ENCODE results near the gene STAMBP.

The STAMBP gene

DNA sequence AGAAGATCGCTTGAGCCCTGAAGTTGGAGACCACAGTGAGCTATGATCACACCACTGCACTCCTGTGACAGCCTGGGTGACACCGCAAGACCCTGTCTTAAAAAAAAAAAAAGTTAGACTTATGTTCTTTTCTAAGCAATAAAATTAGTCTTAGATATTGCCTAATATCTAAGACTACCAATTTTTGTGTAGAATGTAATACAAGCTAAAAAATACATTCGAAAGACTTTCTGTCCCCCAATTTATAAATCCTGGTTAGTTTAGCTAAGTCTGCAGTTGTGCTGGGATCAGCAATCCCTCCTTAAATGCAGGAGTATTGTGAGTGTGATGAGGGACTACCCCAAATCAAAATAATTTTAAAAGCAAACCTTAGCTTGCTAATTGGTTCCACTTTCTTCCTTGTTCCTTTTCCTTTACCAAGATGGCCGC is 358 bp upstream of the STAMBP start:
- Histone ChIP-seq H3K4me3 (ENCODE audit: insufficient read depth, low read length, poor library complexity, severe bottlenecking) (peak overlapping the region; percentile 81), H3K9ac (ENCODE audit: low read length) (peak overlapping the region; percentile 82), H4K20me1 (ENCODE audit: low read depth, low read length) (no peaks in the 10 kb centered on the region), H3K36me3 (ENCODE audit: low read length) (peaks cover 22% of the 10 kb centered on the region), H3K9me2 (replicated peaks; ENCODE audit: insufficient read depth, low read length) (no peaks in the 10 kb centered on the region), H2AFZ (ENCODE audit: low read depth, low read length, severe bottlenecking) (peak overlapping the region; percentile 58), H3K27ac (ENCODE audit: low read depth, low read length) (peak overlapping the region; percentile 59), H3K27me3 (ENCODE audit: low read length) (no peaks in the 10 kb centered on the region), H3F3A (ENCODE audit: insufficient read depth) (peaks cover 28% of the 10 kb centered on the region; the same call in 1 of the 2 replicates), H3K79me2 (ENCODE audit: insufficient read depth, low read length) (peaks cover 24% of the 10 kb centered on the region), H3K9me3 (ENCODE audit: insufficient read depth, low read length) (no peaks in the 10 kb centered on the region), H3K4me2 (ENCODE audit: low read depth, low read length, poor library complexity, severe bottlenecking) (peak overlapping the region; percentile 97)
- TF ChIP-seq, protein P1, sequence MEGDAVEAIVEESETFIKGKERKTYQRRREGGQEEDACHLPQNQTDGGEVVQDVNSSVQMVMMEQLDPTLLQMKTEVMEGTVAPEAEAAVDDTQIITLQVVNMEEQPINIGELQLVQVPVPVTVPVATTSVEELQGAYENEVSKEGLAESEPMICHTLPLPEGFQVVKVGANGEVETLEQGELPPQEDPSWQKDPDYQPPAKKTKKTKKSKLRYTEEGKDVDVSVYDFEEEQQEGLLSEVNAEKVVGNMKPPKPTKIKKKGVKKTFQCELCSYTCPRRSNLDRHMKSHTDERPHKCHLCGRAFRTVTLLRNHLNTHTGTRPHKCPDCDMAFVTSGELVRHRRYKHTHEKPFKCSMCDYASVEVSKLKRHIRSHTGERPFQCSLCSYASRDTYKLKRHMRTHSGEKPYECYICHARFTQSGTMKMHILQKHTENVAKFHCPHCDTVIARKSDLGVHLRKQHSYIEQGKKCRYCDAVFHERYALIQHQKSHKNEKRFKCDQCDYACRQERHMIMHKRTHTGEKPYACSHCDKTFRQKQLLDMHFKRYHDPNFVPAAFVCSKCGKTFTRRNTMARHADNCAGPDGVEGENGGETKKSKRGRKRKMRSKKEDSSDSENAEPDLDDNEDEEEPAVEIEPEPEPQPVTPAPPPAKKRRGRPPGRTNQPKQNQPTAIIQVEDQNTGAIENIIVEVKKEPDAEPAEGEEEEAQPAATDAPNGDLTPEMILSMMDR (IDR thresholded peaks at IDR 0.05; ENCODE audit: insufficient read depth, low read length, poor library complexity, severe bottlenecking), result no peak

DNA sequence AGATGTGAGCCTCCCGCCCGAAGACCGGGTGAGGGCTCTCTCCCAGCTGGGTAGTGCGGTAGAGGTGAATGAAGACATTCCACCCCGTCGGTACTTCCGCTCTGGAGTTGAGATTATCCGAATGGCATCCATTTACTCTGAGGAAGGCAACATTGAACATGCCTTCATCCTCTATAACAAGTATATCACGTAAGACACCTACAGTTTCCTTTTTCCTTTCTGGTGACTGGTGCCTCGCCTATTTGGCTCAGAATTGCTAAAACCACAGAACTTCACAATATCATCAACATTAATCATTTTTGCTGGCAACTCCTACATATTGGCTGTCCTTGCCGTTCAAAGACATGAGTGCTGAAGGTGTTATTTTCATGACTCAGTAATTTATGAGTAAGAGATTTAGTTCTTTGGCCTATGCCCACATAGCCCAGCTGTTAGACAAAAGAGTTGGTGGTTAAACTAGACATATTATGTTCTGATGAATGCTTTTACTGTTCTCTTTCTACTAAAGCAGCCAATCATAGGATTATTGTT is 2.2 kb downstream of the STAMBP start:
- no peak overlapping the region for H3K4me2 ChIP-seq (ENCODE audit: low read depth, low read length, poor library complexity, severe bottlenecking)

DNA sequence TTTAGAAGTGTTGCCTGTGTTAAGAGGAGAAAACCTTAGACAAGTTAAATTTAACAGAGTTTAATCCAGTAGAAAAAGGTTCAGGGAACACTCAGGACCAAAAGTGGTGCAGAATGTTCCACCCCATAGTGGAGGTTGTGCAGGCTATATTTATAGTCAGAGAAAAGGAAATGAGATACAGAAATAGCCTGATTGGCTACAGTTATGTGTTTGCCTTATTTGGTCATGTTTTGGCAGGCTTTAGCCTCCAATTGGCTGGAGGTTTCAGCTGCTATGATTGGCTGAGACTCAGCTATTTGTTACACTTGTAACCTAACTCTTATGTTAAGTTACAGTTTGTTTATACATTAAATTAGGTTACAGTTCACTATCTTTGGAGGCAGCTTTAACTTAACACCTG is 4.2 kb downstream of the STAMBP start:
- Histone ChIP-seq H3K36me3 (ENCODE audit: low read length) (peaks cover 25% of the 10 kb centered on the region), H3K9me3 (ENCODE audit: insufficient read depth, low read length) (no peaks in the 10 kb centered on the region), H3K27me3 (ENCODE audit: low read length) (no peaks in the 10 kb centered on the region), H3K79me2 (ENCODE audit: insufficient read depth, low read length) (peaks cover 28% of the 10 kb centered on the region), H3K9me2 (replicated peaks; ENCODE audit: insufficient read depth, low read length) (no peaks in the 10 kb centered on the region), H3K4me3 (ENCODE audit: insufficient read depth, low read length, poor library complexity, severe bottlenecking) (no peak overlapping the region), H3F3A (ENCODE audit: insufficient read depth) (peaks cover 26% of the 10 kb centered on the region), H2AFZ (ENCODE audit: low read depth, low read length, severe bottlenecking) (no peak overlapping the region), H3K27ac (ENCODE audit: low read depth, low read length) (peak overlapping the region; percentile 23; the same call in 1 of the 2 replicates), H3K4me2 (ENCODE audit: low read depth, low read length, poor library complexity, severe bottlenecking) (no peak overlapping the region), H3K9ac (ENCODE audit: low read length) (no peak overlapping the region), H4K20me1 (ENCODE audit: low read depth, low read length) (no peaks in the 10 kb centered on the region)
- TF ChIP-seq, protein P1 (IDR thresholded peaks at IDR 0.05; ENCODE audit: insufficient read depth, low read length, poor library complexity, severe bottlenecking), result no peak
- TF ChIP-seq EZH2phosphoT487 (conservative IDR thresholded peaks at IDR 0.05; ENCODE audit: low read length), result no peak

More for the DNA sequence above, 2.2 kb downstream of the STAMBP start:
- no peaks in the 10 kb centered on the region for H3K27me3 ChIP-seq (ENCODE audit: low read length)
- peaks cover 28% of the 10 kb centered on the region; the same call in 1 of the 2 replicates for H3F3A ChIP-seq (ENCODE audit: insufficient read depth)
- no peaks in the 10 kb centered on the region for H3K9me2 ChIP-seq (replicated peaks; ENCODE audit: insufficient read depth, low read length)
- peaks cover 28% of the 10 kb centered on the region for H3K79me2 ChIP-seq (ENCODE audit: insufficient read depth, low read length)
- H3K9me3 ChIP-seq (ENCODE audit: insufficient read depth, low read length), result no peaks in the 10 kb centered on the region
- H3K4me3 ChIP-seq (ENCODE audit: insufficient read depth, low read length, poor library complexity, severe bottlenecking), result no peak overlapping the region
- no peak overlapping the region for H3K27ac ChIP-seq (ENCODE audit: low read depth, low read length)
- no peaks in the 10 kb centered on the region for H4K20me1 ChIP-seq (ENCODE audit: low read depth, low read length)
- peaks cover 25% of the 10 kb centered on the region for H3K36me3 ChIP-seq (ENCODE audit: low read length)
- H3K9ac ChIP-seq (ENCODE audit: low read length), result no peak overlapping the region
- H2AFZ ChIP-seq (ENCODE audit: low read depth, low read length, severe bottlenecking), result no peak overlapping the region
- TF ChIP-seq, protein P1 (IDR thresholded peaks at IDR 0.05; ENCODE audit: insufficient read depth, low read length, poor library complexity, severe bottlenecking), result no peak
- no peak for TF ChIP-seq EZH2phosphoT487 (conservative IDR thresholded peaks at IDR 0.05; ENCODE audit: low read length)

Measured in SU-DHL-6 (cell line).